ENCODE measurements around the gene BRMS1. TPM values are rescaled to one million over a fixed set of nuclear protein-coding genes. Genes with fewer than 3 reads are reported as not detected.
A peak's percentile ranks its signal among the peaks of the same experiment; 100 is the strongest.
"Not testable (repeated sequence)": the region's sequence is repeated elsewhere in the genome, so short reads cannot be mapped to it uniquely, and the experiment has no call there.

Gene BRMS1
- total RNA-seq, 1 experiment from 2014 or later = 48.1 TPM

- Mint-ChIP-seq H3K9me3 (ENCODE audit: low read depth, unreplicated experiment) (no peaks in the 10 kb centered on the region), H3K4me1 (ENCODE audit: low read depth, unreplicated experiment) (peaks cover 8% of the 10 kb centered on the region), H3K27me3 (ENCODE audit: unreplicated experiment) (peaks cover 21% of the 10 kb centered on the region), H3K27ac (ENCODE audit: unreplicated experiment) (no peak overlapping the region), H3K36me3 (ENCODE audit: insufficient read depth, unreplicated experiment) (no peaks in the 10 kb centered on the region), H3K4me3 (ENCODE audit: low read depth, unreplicated experiment) (peak overlapping the region; percentile 41)
- intact Hi-C loops (cut with micrococcal nuclease; ENCODE audit: unreplicated experiment) = no loop called here
- CTCF ChIA-PET = interaction anchor here (0.6 to 2.2 kb wide), 13 partner anchors 9 to 292 kb away, joined by 3 to 14 read pairs (median 5); partner anchors contain the start of genes B4GAT1, BRMS1, MRPL11 and RBM4B
- peak; percentile 86 for TF ChIP-seq CTCF (IDR thresholded peaks at IDR 0.05; ENCODE audit: unreplicated experiment)
- DNase-seq = peak; percentile 87
- BruUV-seq (replicated peaks) = no TSS peak
Observed at GRCh38 chr11:66386171-66387069, 41.5 kb upstream of the BRMS1 start.

- H3K36me3 Mint-ChIP-seq (ENCODE audit: insufficient read depth, unreplicated experiment); H3K4me3 Mint-ChIP-seq (ENCODE audit: low read depth, unreplicated experiment); H3K9me3 Mint-ChIP-seq (ENCODE audit: low read depth, unreplicated experiment); DNase-seq; intact Hi-C loops (cut with micrococcal nuclease; ENCODE audit: unreplicated experiment); BruUV-seq (replicated peaks); H3K27ac Mint-ChIP-seq (ENCODE audit: unreplicated experiment); H3K27me3 Mint-ChIP-seq (ENCODE audit: unreplicated experiment); H3K4me1 Mint-ChIP-seq (ENCODE audit: low read depth, unreplicated experiment): not testable (repeated sequence)
- CTCF ChIA-PET = interaction anchor here (1.0 to 1.2 kb wide), 2 partner anchors 10 to 12 kb away, joined by 3 to 5 read pairs; no protein-coding TSS in a partner anchor
Observed at GRCh38 chr11:66384316-66384715, 39.4 kb upstream of the BRMS1 start.

GRCh38 chr11:66380264-66380663 lies 35.4 kb upstream of the BRMS1 start:
- H3K36me3 Mint-ChIP-seq (ENCODE audit: insufficient read depth, unreplicated experiment); H3K9me3 Mint-ChIP-seq (ENCODE audit: low read depth, unreplicated experiment); H3K4me1 Mint-ChIP-seq (ENCODE audit: low read depth, unreplicated experiment); DNase-seq; intact Hi-C loops (cut with micrococcal nuclease; ENCODE audit: unreplicated experiment); BruUV-seq (replicated peaks); H3K27ac Mint-ChIP-seq (ENCODE audit: unreplicated experiment); H3K4me3 Mint-ChIP-seq (ENCODE audit: low read depth, unreplicated experiment); H3K27me3 Mint-ChIP-seq (ENCODE audit: unreplicated experiment): not testable (repeated sequence)
- CTCF ChIA-PET = interaction anchor here (1.2 kb wide), 1 partner anchor 9 kb away, joined by 3 read pairs; no protein-coding TSS in a partner anchor

GRCh38 chr11:66373690-66374287 lies 28.9 kb upstream of the BRMS1 start:
- H3K27me3 Mint-ChIP-seq (ENCODE audit: unreplicated experiment); DNase-seq; H3K27ac Mint-ChIP-seq (ENCODE audit: unreplicated experiment); H3K4me3 Mint-ChIP-seq (ENCODE audit: low read depth, unreplicated experiment); H3K9me3 Mint-ChIP-seq (ENCODE audit: low read depth, unreplicated experiment); intact Hi-C loops (cut with micrococcal nuclease; ENCODE audit: unreplicated experiment); BruUV-seq (replicated peaks): not testable (repeated sequence)
- Mint-ChIP-seq H3K36me3 (ENCODE audit: insufficient read depth, unreplicated experiment) (peaks cover 34% of the 10 kb centered on the region), H3K4me1 (ENCODE audit: low read depth, unreplicated experiment) (peaks cover 12% of the 10 kb centered on the region)
- CTCF ChIA-PET = interaction anchor here (1.0 kb wide), 1 partner anchor 12 kb away, joined by 5 read pairs; no protein-coding TSS in a partner anchor

- Mint-ChIP-seq H3K9me3 (ENCODE audit: low read depth, unreplicated experiment) (no peaks in the 10 kb centered on the region), H3K27me3 (ENCODE audit: unreplicated experiment) (no peaks in the 10 kb centered on the region), H3K4me1 (ENCODE audit: low read depth, unreplicated experiment) (peaks cover 12% of the 10 kb centered on the region), H3K36me3 (ENCODE audit: insufficient read depth, unreplicated experiment) (peaks cover 37% of the 10 kb centered on the region), H3K27ac (ENCODE audit: unreplicated experiment) (no peak overlapping the region), H3K4me3 (ENCODE audit: low read depth, unreplicated experiment) (peak overlapping the region; percentile 67)
- TF ChIP-seq CTCF (IDR thresholded peaks at IDR 0.05; ENCODE audit: unreplicated experiment) = no peak
- intact Hi-C loops (cut with micrococcal nuclease; ENCODE audit: unreplicated experiment) = no loop called here
- DNase-seq = no peak
- CTCF ChIA-PET = interaction anchor here (1.0 kb wide), 1 partner anchor 13 kb away, joined by 5 read pairs; no protein-coding TSS in a partner anchor
- BruUV-seq (replicated peaks) = no TSS peak
Observed at GRCh38 chr11:66373265-66373664, 28.4 kb upstream of the BRMS1 start.

All from Calu3 (cell line).